Astrocyte of the spinal cord (primary cell): ENCODE measurements around the gene ZNF575.
"Not testable (repeated sequence)": the region's sequence is repeated elsewhere in the genome, so short reads cannot be mapped to it uniquely, and the experiment has no call there.

Source experiments
- DNase-seq: peaks from one replicate; pipeline ENCODE4 v3.0.0; 2011; ENCODE audit warnings: low read depth, low spot score
- H3K4me3 ChIP-seq: 2 replicates; pipeline ENCODE4 v1.5.1; 2011; ENCODE audit warnings: low read depth, mild to moderate bottlenecking, low read length, moderate library complexity
- CTCF ChIP-seq: IDR thresholded peaks from 2 replicates; pipeline ENCODE4 v1.5.1; 2012; ENCODE audit warnings: low read depth, mild to moderate bottlenecking, low read length, inconsistent platforms
- in situ Hi-C: cut with HindIII; loops from 2 replicates; pipeline ENCODE4 v1.10.0; 2017; ENCODE audit warnings: low sequenced_read_pairs

The ZNF575 gene

GRCh38 chr19:43522929-43523328 is 10.1 kb upstream of the ZNF575 start:
- in situ Hi-C loops = no loop called here
- no peak for TF ChIP-seq CTCF
- DNase-seq = no peak
- no peak overlapping the region for H3K4me3 ChIP-seq

GRCh38 chr19:43523696-43524095 is 9.3 kb upstream of the ZNF575 start:
- H3K4me3 ChIP-seq, in situ Hi-C loops, DNase-seq: not testable (repeated sequence)

- in situ Hi-C loops = no loop called here
- TF ChIP-seq CTCF = no peak
- peak; percentile 22 for DNase-seq
- peak overlapping the region; percentile 84 for H3K4me3 ChIP-seq
These were observed 7.8 kb upstream of the ZNF575 start for GRCh38 chr19:43524922-43525835.

GRCh38 chr19:43525836-43526771 is 6.9 kb upstream of the ZNF575 start:
- DNase-seq = peak; percentile 5
- in situ Hi-C loops = no loop called here
- TF ChIP-seq CTCF = no peak
- peak overlapping the region; percentile 84 for H3K4me3 ChIP-seq

GRCh38 chr19:43526884-43527859 is 5.8 kb upstream of the ZNF575 start, which contains the start of gene ETHE1:
Gene ETHE1 (minus strand): TSS chr19:43527201. CDS start chr19:43527177, 24 bp downstream.
- in situ Hi-C loops = no loop called here
- DNase-seq = peak; percentile 49
- TF ChIP-seq CTCF = no peak
- peak within 1 kb of the TSS; percentile 84 for H3K4me3 ChIP-seq

- in situ Hi-C loops = no loop called here
- H3K4me3 ChIP-seq = no peak overlapping the region
- DNase-seq = no peak
- no peak for TF ChIP-seq CTCF
These were observed 4.9 kb upstream of the ZNF575 start for GRCh38 chr19:43527860-43528622.
